T1000 (cell line): ENCODE results near the gene SNX2.
"Not testable (repeated sequence)": the region's sequence is repeated elsewhere in the genome, so short reads cannot be mapped to it uniquely, and the experiment has no call there.

Experiments used
- DNase-seq: peaks from one replicate; lab custom pipeline; 2025; ENCODE audit warnings: mixed read lengths; lab: John Stamatoyannopoulos, UW

SNX2 gene

GRCh38 chr5:122844136-122844909, 69.4 kb downstream of the SNX2 start:
- no peak for DNase-seq

- DNase-seq, result peak; percentile 33
Measured at GRCh38 chr5:122844910-122845228, 70.0 kb downstream of the SNX2 start.

DNA sequence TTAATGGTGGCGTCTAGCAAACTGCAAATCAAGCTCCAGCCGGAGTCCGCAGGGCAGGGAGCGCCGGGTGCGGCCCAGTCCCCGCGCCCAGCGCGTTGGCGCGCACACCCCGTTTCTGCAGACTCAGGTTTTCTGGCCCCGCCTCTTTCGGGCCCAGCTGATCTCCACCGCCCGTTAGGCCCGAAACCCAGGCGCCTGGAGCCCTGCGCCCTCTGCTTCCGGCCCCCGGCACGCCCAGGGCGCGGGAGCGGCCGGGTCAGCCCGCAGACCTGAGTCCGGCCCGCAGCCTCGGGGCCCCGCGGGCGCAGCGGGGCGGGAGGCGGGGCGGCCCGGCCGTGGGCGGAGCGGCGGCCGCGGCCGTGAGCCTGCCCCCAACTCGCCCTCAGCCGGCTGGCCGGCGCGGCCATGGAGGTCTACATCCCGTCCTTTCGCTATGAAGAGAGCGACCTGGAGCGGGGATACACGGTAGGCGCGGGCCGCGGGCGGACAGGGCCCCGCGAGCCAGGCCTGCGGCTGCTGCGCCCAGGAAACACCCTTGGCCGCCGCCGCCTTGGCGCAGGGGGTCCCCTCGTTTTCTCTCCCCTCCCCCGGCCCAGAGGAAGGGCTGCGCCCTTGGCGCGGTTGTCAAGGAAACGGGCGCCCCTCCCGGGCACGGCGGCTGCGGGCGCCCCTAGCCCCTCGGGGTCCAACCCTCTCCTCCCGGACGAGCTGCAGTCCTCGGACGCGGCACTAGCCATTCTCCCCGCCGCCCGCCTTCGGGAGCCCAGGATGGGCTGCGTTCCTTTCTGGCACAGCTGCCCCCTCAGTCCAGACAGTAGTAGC, 70.6 kb downstream of the SNX2 start, which contains the start of gene SNX24:
SNX24 (plus strand) TSS at position 385 of the 822 bp plus-strand sequence; CDS start at position 406, 21 bp downstream.
- DNase-seq, result peak; percentile 68

GRCh38 chr5:122846051-122846550, 71.2 kb downstream of the SNX2 start:
- no peak for DNase-seq

GRCh38 chr5:122847687-122848081, 72.8 kb downstream of the SNX2 start:
- DNase-seq, result no peak

DNA sequence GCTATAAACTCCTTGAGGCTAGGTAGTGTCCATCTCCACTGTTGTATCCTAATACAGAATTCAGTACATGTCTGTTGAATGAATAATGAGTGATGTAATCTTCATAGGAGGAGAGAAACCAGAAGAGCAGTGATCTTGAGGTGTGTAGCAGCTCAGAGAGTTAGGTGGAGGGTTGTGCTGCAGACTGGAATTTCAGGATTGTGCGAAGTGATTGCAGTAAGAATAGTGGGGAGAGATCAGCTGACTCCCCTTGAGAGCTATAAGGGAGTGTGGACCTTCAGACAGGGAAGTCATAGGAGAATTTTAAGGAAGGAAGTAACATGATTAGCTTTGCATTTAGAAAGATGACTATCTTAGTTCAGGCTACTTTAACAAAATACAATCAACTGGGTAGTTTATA, 74.9 kb downstream of the SNX2 start:
- DNase-seq, result no peak

GRCh38 chr5:122857538-122857937, 82.7 kb downstream of the SNX2 start:
- DNase-seq, result not testable (repeated sequence)

DNA sequence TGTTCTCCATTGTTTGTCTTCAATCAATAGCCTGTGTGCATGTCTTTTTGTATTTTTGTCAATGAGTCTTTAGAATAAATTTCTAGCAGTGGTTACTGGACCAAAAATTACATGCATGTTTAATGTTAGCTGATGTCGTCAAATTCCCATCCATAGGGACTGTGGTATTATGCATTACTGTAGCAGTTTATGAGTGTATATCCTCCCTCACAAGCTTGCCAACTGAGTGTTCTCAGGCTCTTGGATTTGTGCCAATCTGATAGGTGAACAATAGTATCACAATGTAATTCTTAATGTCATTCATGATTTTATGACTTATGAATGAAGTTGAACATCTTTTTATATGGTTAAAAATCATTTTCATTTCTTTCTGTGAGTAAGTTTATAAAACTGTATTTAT, 83.6 kb downstream of the SNX2 start:
- no peak for DNase-seq

DNA sequence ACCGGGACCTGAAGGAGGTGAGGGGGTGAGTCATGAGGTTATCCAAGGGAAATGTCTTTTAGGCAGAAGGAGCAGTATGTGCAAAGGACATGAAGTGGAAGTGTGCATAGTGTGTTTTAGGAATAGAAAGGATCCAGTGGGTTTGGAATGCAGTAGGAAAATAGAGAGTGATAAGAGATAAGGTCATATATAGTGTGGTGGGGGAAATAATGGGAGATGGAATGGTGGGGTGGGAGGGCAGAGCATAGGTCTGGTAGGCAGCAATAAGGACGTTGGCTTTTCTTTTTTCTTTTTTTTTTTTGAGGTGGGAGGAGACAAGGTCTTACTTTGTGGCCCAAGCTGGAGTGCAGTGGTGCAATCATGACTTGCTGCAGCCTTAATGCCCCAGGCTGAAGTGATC, 88.4 kb downstream of the SNX2 start:
- DNase-seq, result no peak

GRCh38 chr5:122863721-122864120, 88.8 kb downstream of the SNX2 start:
- no peak for DNase-seq

DNA sequence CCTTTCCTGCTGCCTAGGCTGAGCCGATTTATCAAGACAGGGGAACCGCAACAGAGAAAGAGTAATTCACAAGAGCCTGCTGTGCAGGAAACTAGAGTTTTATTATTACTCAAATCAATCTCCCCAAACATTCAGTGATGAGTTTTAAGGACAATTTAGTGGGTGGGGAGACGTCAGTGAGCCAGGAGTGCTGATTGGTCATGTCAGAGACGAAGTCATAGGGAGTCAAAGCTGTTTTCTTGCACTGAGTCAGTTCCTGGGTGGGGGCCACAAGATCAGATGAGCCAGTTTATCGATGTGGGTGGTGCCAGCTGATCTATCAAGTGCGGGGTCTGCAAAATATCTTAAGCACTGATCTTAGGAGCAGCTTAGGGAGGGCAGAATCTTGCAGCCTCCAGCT, 89.5 kb downstream of the SNX2 start:
- DNase-seq, result no peak

DNA sequence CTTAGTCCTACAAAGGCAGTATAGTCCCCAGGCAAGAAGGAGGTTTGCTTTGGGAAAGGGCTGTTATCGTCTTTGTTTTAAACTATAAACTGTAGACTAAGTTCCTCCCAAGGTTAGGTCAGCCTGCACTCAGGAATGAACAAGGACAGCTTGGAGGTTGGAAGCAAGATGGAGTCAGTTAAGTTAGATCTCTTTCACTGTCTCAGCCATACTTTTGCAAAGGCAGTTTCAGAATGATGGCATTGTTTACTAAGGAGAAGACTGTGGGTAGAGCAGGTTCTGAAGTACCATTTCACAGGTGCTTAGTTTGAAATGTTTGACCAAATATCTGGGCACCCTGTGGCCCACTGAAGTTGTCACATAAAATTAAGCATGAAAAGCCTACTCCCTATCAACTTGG, 90.0 kb downstream of the SNX2 start:
- DNase-seq, result no peak

GRCh38 chr5:122870219-122870856, 95.5 kb downstream of the SNX2 start:
- DNase-seq, result no peak

DNA sequence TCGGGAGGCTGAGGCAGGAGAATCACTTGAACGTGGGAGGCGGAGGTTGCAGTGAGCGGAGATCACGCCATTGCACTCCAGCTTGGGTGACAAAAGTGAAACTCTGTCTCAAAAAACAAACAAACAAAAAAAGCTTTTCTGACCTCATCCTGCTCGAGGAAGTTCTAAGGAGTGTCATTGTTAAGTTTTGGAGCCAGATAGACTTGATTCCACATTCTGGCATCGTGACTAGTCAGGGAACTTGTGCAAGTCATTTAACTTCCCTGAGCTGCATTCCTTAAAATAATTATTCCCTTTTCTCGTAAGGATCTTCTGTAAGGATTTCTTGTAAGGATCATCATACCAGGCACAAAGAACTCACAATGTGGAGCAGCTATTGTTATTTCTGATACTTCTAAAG, 96.8 kb downstream of the SNX2 start:
- DNase-seq, result no peak

GRCh38 chr5:122874179-122874875, 99.4 kb downstream of the SNX2 start:
- DNase-seq, result no peak

DNA sequence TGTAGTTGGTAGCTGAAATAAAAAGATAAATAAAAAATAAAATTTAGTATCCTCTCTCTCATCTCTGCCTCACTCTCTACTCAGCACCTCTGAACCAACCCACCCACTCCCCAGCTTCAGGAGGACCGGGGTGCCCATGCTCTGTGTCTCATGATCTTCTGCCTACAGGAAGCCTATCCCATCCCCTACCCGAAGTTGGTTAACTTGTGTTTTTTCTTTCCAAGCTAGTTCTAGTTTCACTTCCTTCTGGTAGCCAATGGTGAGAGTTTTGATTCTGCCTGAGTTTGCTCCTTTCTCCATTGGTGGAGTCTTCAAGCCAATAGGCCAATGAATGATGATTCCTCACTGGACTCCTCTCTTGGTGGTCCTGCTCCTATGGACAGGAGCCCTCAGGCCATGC, 102.6 kb downstream of the SNX2 start:
- no peak for DNase-seq

DNA sequence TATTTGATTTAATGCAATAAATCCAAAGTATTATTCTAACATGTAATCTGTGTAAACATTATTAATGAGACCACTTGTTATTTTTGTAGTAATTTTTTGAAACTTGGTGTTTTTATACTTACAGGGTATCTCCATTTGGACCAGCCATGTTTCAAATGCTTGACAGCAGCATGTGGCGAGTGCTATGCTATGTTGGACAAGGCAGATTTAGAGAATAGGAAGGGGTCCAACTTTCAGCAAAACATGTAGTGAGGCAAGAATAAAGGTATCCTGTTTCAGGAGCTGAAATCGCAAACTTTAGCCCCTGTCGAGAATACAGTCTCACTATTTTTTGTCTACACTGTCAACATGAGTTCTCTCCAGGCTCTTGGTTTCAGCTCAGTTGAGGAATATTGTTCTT, 104.2 kb downstream of the SNX2 start:
- DNase-seq, result no peak
